ENCODE data around the gene REV3L.

GRCh38 chr6:111484633-111484930 lies 1.6 kb upstream of the REV3L start:
- TF ChIP-seq CTCF (conservative IDR thresholded peaks at IDR 0.05; ENCODE audit: low read depth, low read length) (no peak), EZH2 (IDR thresholded peaks at IDR 0.05; ENCODE audit: low read length, unreplicated experiment) (no peak), EZH2phosphoT487 (IDR thresholded peaks at IDR 0.05; ENCODE audit: borderline replicate concordance, low read length) (no peak)

Measured in PC-3 (cell line).